Erythroblast (primary cell): ENCODE measurements around the gene DPYSL5.

Experiments
- GATA1 ChIP-seq: IDR thresholded peaks from 2 replicates; pipeline ENCODE4 v1.6.1; 2011; ENCODE audit warnings: low read depth, mild to moderate bottlenecking, control low read depth, low read length, moderate library complexity
- POLR2A ChIP-seq: IDR thresholded peaks from 2 replicates; pipeline ENCODE4 v1.6.1; 2011; ENCODE audit warnings: mild to moderate bottlenecking, low read length

- TF ChIP-seq GATA1: no peak
- no peak for TF ChIP-seq POLR2A
Observed at GRCh38 chr2:26903676-26904075, 55.7 kb downstream of the DPYSL5 start.
